PC-3 (cell line): ENCODE results near the gene SIN3B. TPM values are rescaled to one million over a fixed set of nuclear protein-coding genes. Genes with fewer than 3 reads are reported as not detected.

Experiments
- ATAC-seq: fragments of 200-7000 bp; cut with Tn5 transposase; 2 replicates; pipeline ENCODE4 v1.9.1; 2020; ENCODE audit warnings: mild to moderate bottlenecking, moderate library complexity
- BruUV-seq: library from RNA; stranded (reverse); fragments of 400-500 nt; replicated peaks from 2 replicates; lab custom pipeline; 2021; lab: Mats Ljungman, UMichigan
- CTCF ChIA-PET: fragments of 300-600 bp; sonication (Branson Sonifier 250); formaldehyde crosslinking; loops from one replicate; lab custom pipeline; 2022; ENCODE audit warnings: antibody characterized with exemption; lab: Charles Lee
- POLR2A ChIA-PET: fragments of 300-600 bp; sonication (Branson Sonifier 250); formaldehyde crosslinking; loops from one replicate; lab custom pipeline; 2022; ENCODE audit warnings: antibody characterized with exemption; ENCODE audit not compliant: unreplicated experiment; lab: Charles Lee
- DNase-seq: peaks from one replicate; pipeline ENCODE4 v3.0.0-alpha.2; 2015
- H2AFZ ChIP-seq: fragments of 300-600 bp; sonication (generic); 2 replicates; pipeline ENCODE4 v1.6.0; 2016; ENCODE audit warnings: antibody characterized with exemption, low read length
- H3F3A ChIP-seq: fragments of 300-600 bp; sonication (generic); one replicate; pipeline ENCODE4 v1.6.0; 2017; ENCODE audit warnings: antibody characterized with exemption, low read length, control low read depth, mild to moderate bottlenecking; ENCODE audit not compliant: unreplicated experiment
- H3K27ac ChIP-seq: fragments of 300-600 bp; sonication (generic); 2 replicates; pipeline ENCODE4 v1.5.1; 2016; ENCODE audit warnings: mild to moderate bottlenecking, low read length
- H3K27me3 ChIP-seq: fragments of 300-600 bp; sonication (generic); 2 replicates; pipeline ENCODE4 v1.6.1; 2016; ENCODE audit warnings: low read length, mixed read lengths
- H3K36me3 ChIP-seq: fragments of 300-600 bp; sonication (generic); 2 replicates; pipeline ENCODE4 v1.6.1; 2016; ENCODE audit warnings: low read depth, mixed run types, low read length, mixed read lengths
- H3K4me1 ChIP-seq: fragments of 300-600 bp; sonication (generic); 2 replicates; pipeline ENCODE4 v1.5.1; 2016; ENCODE audit warnings: low read length; ENCODE audit not compliant: insufficient read depth
- H3K4me2 ChIP-seq: fragments of 300-600 bp; sonication (generic); 2 replicates; pipeline ENCODE4 v1.6.0; 2016; ENCODE audit warnings: low read length
- H3K4me3 ChIP-seq: fragments of 300-600 bp; sonication (generic); 2 replicates; pipeline ENCODE4 v1.5.1; 2016; ENCODE audit warnings: mild to moderate bottlenecking, low read length, mixed read lengths
- H3K79me2 ChIP-seq: fragments of 300-600 bp; sonication (generic); 2 replicates; pipeline ENCODE4 v1.6.1; 2017; ENCODE audit warnings: low read length, mixed read lengths
- H3K9ac ChIP-seq: fragments of 300-600 bp; sonication (generic); 2 replicates; pipeline ENCODE4 v1.6.0; 2016; ENCODE audit warnings: mild to moderate bottlenecking, low read length
- H3K9me2 ChIP-seq: fragments of 300-600 bp; sonication (generic); replicated peaks from 2 replicates; pipeline ENCODE4 v1.6.1; 2016; ENCODE audit warnings: mixed run types, low read length, mixed read lengths
- H3K9me3 ChIP-seq: fragments of 300-600 bp; sonication (generic); 2 replicates; pipeline ENCODE4 v1.6.1; 2016; ENCODE audit warnings: low read length, mixed read lengths
- H4K20me1 ChIP-seq: fragments of 300-600 bp; sonication (generic); 2 replicates; pipeline ENCODE4 v1.6.1; 2016; ENCODE audit warnings: low read length, mixed read lengths
- EZH2 ChIP-seq: fragments of 300-600 bp; sonication (generic); IDR thresholded peaks from one replicate; pipeline ENCODE4 v1.6.1; 2017; ENCODE audit warnings: antibody characterized with exemption, mild to moderate bottlenecking, low read length; ENCODE audit not compliant: unreplicated experiment
- EZH2phosphoT487 ChIP-seq: fragments of 300-600 bp; sonication (generic); IDR thresholded peaks from 2 replicates; pipeline ENCODE4 v1.6.1; 2018; ENCODE audit warnings: mild to moderate bottlenecking, antibody characterized with exemption, low read length, borderline replicate concordance
- intact Hi-C: fragments of 100-400 bp; cut with micrococcal nuclease; formaldehyde crosslinking; loops from 2 replicates; pipeline ENCODE4 v1.9.0; 2023
- total RNA-seq: library from RNA; depleted of rRNA; stranded (reverse); fragments of >200 nt; gene quantifications from 2 replicates; pipeline ENCODE4 v1.2.3, GENCODE V29; 2014
- TF ChIP-seq, protein P1 (sequence below): fragments of 300-600 bp; sonication (generic); conservative IDR thresholded peaks from 2 replicates; pipeline ENCODE4 v1.5.1; 2017; ENCODE audit warnings: antibody characterized with exemption, low read depth, mild to moderate bottlenecking, low read length

SIN3B gene
- total RNA-seq, 1 experiment from 2014 or later, result 46.4 TPM

DNA sequence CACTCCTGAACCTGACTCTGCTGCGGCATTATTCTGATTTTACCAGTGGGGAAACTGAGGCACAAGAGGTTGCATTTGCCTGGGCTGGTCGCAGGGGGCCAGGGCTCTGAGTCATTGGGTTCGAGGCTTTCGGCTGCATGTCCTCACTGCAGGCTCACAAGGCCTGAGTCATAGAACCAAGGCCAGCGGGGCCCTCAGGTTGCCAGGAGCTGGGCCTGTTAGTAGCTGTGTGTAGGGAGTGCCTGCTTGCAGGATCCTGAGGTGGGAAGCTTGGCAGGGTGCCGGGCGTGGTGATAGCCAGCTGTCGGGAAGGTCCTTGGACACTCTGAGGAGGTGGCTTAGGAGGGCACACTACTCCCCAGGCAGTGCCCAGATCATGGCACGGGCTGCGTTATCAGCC is 38.0 kb downstream of the SIN3B start:
- Histone ChIP-seq H3F3A (no peaks in the 10 kb centered on the region), H3K27ac (no peak overlapping the region), H2AFZ (no peak overlapping the region), H3K27me3 (no peaks in the 10 kb centered on the region), H3K79me2 (no peaks in the 10 kb centered on the region), H3K9me3 (no peaks in the 10 kb centered on the region), H3K4me3 (no peak overlapping the region), H3K4me1 (no peaks in the 10 kb centered on the region), H3K36me3 (peaks cover 33% of the 10 kb centered on the region), H4K20me1 (no peaks in the 10 kb centered on the region), H3K4me2 (no peak overlapping the region), H3K9me2 (no peaks in the 10 kb centered on the region), H3K9ac (no peak overlapping the region)
- CTCF ChIA-PET, result no interaction called here
- TF ChIP-seq EZH2 (no peak), EZH2phosphoT487 (no peak)
- TF ChIP-seq, protein P1, sequence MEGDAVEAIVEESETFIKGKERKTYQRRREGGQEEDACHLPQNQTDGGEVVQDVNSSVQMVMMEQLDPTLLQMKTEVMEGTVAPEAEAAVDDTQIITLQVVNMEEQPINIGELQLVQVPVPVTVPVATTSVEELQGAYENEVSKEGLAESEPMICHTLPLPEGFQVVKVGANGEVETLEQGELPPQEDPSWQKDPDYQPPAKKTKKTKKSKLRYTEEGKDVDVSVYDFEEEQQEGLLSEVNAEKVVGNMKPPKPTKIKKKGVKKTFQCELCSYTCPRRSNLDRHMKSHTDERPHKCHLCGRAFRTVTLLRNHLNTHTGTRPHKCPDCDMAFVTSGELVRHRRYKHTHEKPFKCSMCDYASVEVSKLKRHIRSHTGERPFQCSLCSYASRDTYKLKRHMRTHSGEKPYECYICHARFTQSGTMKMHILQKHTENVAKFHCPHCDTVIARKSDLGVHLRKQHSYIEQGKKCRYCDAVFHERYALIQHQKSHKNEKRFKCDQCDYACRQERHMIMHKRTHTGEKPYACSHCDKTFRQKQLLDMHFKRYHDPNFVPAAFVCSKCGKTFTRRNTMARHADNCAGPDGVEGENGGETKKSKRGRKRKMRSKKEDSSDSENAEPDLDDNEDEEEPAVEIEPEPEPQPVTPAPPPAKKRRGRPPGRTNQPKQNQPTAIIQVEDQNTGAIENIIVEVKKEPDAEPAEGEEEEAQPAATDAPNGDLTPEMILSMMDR, result no peak
- 0 out of 2 replicates have a peak, but pooled peaks have one; percentile 33 for ATAC-seq
- POLR2A ChIA-PET, result no interaction called here
- BruUV-seq, result no TSS peak
- no peak for DNase-seq
- intact Hi-C loops, result no loop called here

GRCh38 chr19:16868423-16869130 is 39.4 kb downstream of the SIN3B start:
- TF ChIP-seq EZH2, result no peak
- TF ChIP-seq EZH2phosphoT487, result no peak
- TF ChIP-seq, protein P1, result no peak

GRCh38 chr19:16869331-16869972 is 40.3 kb downstream of the SIN3B start:
- ChIA-PET POLR2A (no interaction called here), CTCF (no interaction called here)
- Histone ChIP-seq H3F3A (no peaks in the 10 kb centered on the region), H3K9ac (no peak overlapping the region), H4K20me1 (no peaks in the 10 kb centered on the region), H3K9me3 (no peaks in the 10 kb centered on the region), H3K4me1 (no peaks in the 10 kb centered on the region), H3K4me2 (no peak overlapping the region), H2AFZ (no peak overlapping the region), H3K9me2 (no peaks in the 10 kb centered on the region), H3K79me2 (peaks cover 10% of the 10 kb centered on the region), H3K27ac (no peak overlapping the region), H3K27me3 (no peaks in the 10 kb centered on the region), H3K36me3 (peaks cover 30% of the 10 kb centered on the region), H3K4me3 (no peak overlapping the region)
- TF ChIP-seq EZH2 (no peak), EZH2phosphoT487 (no peak)
- TF ChIP-seq, protein P1, result no peak
- BruUV-seq, result no TSS peak
- ATAC-seq (no peak), DNase-seq (no peak)
- intact Hi-C loops, result no loop called here

More at GRCh38 chr19:16868423-16869130, 39.4 kb downstream of the SIN3B start:
- BruUV-seq, result no TSS peak
- CTCF ChIA-PET, result no interaction called here
- Histone ChIP-seq H3K9ac (no peak overlapping the region), H3K4me1 (no peaks in the 10 kb centered on the region), H3K4me2 (no peak overlapping the region), H2AFZ (no peak overlapping the region), H4K20me1 (no peaks in the 10 kb centered on the region), H3K9me2 (no peaks in the 10 kb centered on the region), H3K9me3 (no peaks in the 10 kb centered on the region), H3F3A (no peaks in the 10 kb centered on the region), H3K27ac (no peak overlapping the region), H3K27me3 (no peaks in the 10 kb centered on the region), H3K4me3 (no peak overlapping the region), H3K79me2 (peaks cover 1% of the 10 kb centered on the region), H3K36me3 (peaks cover 28% of the 10 kb centered on the region)
- POLR2A ChIA-PET, result no interaction called here
- no peak for DNase-seq
- intact Hi-C loops, result no loop called here
- no peak for ATAC-seq
